NK-92 (cell line): ENCODE measurements around the gene KMT2D.
"Not testable (repeated sequence)": the region's sequence is repeated elsewhere in the genome, so short reads cannot be mapped to it uniquely, and the experiment has no call there.

Experiments used
- DNase-seq: peaks from one replicate; lab custom pipeline; 2025; ENCODE audit not compliant: unreplicated experiment; lab: John Stamatoyannopoulos, UW

KMT2D gene

DNA sequence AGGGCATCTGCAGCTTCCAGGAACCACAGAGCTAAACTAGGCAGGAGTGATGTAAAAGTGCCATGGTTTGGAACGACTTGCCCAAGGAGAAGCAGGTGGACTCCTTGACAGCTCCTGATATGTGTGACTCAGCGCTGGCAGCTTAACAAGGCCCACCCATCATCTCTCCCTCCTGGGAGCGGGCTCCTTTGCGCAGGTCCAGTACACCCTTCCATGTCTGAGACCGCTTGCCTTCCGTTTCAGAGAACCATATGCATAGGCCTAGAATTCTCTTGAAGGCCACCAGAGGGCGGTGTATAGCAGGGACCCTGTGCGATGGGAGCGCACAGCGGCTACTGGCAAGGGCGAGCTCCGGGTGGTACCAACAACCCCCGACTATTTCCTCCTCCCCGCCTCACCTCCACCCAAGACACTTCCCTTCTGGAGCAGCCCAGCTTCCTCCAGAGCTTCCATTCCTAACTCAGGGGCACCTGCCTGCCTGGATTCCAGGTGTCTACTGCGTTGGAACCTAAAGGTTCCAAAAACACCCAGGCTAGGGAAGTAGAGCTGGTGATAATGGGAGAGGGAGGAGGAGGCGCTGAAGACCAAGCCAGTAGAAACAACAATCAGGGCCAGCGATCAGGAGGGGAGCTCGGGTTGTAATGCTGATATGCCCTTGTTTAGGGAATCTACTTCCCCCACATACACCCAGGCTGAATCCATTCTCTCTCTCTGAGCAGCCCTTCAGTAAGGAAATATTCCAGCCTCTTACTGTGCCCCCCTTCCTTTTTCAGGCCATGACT, 27.7 kb upstream of the KMT2D start:
- DNase-seq = no peak

- DNase-seq = no peak
Observed at GRCh38 chr12:49086116-49086515, 25.5 kb upstream of the KMT2D start.

DNA sequence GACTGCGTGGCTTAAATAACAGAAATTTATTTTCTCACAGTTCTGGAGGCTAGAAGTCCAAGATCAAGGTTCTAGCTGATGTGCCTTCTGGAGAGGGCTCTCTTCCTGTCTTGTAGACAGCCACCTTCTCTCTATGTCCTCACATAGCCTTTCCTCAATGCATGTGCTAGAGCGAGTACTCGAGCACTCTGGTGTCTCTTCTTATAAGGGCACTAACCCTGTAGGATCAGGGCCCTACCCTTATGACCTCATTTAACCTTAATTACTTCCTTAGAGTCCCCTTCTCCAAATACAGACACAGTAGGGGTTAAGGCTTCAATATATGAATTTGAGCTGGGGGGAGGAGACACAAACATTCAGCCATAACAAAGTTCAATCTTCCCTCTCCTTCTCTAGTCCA, 23.8 kb upstream of the KMT2D start:
- DNase-seq = no peak

DNA sequence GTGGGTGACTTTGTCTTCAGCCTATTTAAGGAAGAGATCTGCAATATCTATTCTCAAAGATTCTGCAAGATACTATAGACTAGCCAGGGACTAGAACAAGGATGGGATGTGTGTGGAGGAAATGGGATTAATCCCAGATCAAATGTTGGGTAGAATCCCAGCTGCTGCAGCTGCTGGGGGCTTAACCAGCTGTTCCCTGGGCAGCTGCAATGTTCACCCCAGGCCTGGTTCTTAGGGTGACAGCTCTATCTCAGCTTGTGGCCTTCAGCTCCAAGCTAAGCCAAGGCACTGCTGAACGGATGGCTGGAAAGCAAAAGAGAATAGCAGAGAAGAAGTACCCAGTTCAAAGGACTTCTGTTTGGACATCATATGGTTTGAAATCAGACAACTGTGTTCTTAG, 19.2 kb upstream of the KMT2D start:
- DNase-seq = no peak

DNA sequence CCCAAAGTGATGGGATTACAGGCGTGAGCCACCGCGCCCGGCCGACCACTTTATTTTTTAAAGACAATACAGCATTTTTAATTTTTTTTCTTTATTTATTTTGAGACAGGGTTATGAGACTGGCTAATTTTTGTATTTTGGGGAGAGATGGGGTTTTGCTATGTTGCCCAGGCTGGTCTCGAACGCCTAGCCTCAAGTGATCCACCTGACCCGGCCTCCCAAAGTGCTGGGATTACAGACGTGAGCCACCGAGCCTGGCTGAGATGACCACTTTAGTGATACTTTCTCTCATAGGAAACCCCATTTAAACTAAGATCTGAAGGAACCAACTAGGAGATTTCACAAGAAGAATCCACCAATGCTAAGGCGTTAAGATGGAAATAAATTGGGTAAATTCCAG, 10.4 kb upstream of the KMT2D start:
- DNase-seq = no peak

DNA sequence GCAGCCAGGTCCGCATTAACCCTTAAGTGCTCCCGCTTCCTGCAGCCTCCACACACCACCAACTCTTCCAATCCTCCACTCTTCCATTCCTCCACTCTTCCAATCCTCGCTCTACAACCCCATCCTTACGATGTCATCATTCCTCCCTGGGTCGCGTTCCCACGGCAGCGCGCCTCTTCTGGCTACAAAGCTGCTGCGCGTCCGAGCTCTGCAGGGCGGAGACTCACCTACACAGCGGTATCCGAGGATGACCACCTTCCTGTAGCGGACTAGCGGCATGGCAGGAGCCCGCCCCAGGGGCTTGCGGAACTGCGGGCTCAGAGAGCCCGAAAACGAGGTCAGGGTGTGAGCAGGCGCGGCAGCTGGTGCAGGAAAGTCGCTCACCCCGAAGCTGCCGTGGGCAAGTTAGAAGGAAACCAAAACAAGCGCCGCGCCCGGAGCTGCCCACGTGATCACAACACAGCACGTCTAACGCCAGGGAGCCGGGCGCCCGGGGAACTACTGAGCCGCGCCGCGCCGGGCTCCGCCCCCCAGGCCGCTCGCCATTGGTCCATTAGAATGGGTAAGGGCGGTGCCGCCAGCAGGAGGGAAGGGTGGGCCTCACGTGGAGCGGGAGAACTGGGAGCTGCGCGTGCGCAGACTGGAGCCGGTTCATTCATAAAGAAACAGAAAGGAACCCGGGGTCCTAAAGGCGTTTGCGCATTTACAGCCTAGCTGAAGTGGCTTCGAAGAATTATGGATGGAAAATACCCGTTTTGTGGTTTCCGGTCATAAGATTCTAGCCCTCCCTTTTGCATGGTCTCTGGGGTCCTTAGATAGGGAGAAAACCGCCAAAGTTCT, 9.1 kb upstream of the KMT2D start, which contains the start of gene RHEBL1:
TSS of gene RHEBL1 (minus strand) at position 473 of the 840 bp plus-strand sequence. CDS start at position 279, 194 bp downstream.
- DNase-seq = peak; percentile 85

DNA sequence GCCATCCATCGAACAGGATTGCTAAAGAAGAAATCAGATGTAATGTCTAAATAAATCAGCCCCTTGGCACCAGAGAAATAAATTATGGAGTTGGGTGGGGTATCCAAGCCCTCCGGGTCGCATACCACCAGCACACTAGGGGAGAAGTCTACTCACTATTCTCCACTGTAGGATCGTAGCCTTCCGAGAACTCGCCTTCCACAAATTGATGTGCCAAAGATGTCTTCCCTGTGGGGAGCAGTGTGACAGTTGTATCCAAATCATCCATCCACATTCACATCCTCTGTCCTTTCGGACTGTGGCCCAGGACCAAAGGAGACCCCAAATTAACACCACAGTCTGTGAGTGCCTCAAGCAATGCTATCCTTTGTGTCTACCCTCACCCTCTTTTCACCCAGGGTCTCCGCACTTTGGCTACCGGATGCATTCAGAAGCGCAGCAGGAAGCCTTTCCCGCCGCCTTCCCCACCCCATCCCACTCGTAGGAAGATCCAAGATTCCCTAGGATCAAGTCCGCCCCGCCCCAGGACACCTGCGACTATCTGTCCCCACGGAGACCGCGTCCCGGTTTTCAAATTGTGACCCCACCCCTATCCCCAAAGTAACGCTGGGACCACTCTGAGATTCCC, 8.4 kb upstream of the KMT2D start:
- DNase-seq = no peak

DNA sequence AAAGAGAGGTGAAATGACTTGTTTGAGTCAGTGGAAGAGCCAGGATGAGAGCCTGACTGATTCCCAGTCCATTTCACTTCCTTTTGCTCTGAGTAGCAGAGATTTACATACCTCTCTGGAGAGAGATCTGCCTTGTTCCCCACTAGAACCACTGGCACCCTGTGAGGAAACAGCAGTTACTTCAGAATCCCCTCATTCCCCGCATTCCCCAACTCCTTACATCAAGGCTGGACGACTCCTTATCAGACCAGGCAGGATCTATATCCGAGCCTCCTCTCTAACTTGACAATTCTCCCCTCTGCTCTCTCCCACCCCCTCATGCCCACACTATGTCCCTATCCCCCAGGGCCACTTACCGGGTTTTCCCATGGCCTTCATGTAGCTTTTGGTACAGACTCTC, 5.5 kb upstream of the KMT2D start:
- no peak for DNase-seq

GRCh38 chr12:49064767-49065152, 4.2 kb upstream of the KMT2D start:
- DNase-seq = no peak

GRCh38 chr12:49061916-49062315, 1.3 kb upstream of the KMT2D start:
- DNase-seq = not testable (repeated sequence)

- DNase-seq = no peak
Observed at GRCh38 chr12:49061157-49061650, 610 bp upstream of the KMT2D start.

DNA sequence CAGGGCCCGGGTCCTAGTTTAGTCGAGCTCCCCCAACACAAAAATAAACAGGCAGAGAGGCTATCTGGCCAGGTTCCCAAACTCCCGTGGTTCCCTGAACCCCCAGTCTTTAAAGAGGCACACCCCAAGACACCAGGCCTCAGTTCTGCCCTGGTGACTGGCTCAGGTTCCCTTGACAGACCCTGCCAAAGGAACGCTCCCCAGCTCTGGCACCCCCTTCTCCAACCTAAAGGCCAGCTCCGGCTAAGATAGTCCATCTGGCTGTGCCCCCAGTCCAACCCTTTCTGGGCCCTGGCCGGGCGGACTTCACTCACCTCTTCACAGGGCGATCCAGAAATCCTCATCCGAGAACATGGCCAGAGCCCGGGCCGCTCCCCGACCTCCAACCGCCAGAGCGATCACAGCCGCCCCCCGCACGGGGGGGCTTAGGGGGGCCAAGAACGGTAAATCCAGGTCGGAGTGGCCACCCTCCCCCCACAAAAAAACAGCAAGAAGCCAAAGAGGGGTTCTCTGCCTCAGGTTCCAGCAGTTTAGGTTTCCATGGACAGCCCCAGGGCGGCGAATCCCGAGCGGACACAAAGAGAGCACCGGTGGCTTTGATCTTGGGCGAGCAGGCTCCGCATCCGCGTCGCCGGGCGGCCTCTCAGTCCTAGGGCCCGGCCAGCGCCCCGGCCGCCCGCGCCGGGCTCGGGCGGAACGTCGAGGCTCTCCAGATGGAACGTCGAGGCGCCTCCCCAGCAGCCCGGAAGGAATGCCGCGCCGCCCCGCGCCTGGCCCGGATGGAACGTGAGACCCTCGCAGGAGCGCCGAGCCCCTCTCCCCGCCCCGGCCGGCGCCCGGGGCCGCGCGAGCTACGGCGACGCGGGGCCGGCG, 1.1 kb downstream of the KMT2D start:
- no peak for DNase-seq

GRCh38 chr12:49059045-49059298, 1.6 kb downstream of the KMT2D start:
- no peak for DNase-seq

- no peak for DNase-seq
Observed at GRCh38 chr12:49058366-49059044, 2.1 kb downstream of the KMT2D start.

- DNase-seq = no peak
Observed at GRCh38 chr12:49057888-49058287, 2.7 kb downstream of the KMT2D start.

DNA sequence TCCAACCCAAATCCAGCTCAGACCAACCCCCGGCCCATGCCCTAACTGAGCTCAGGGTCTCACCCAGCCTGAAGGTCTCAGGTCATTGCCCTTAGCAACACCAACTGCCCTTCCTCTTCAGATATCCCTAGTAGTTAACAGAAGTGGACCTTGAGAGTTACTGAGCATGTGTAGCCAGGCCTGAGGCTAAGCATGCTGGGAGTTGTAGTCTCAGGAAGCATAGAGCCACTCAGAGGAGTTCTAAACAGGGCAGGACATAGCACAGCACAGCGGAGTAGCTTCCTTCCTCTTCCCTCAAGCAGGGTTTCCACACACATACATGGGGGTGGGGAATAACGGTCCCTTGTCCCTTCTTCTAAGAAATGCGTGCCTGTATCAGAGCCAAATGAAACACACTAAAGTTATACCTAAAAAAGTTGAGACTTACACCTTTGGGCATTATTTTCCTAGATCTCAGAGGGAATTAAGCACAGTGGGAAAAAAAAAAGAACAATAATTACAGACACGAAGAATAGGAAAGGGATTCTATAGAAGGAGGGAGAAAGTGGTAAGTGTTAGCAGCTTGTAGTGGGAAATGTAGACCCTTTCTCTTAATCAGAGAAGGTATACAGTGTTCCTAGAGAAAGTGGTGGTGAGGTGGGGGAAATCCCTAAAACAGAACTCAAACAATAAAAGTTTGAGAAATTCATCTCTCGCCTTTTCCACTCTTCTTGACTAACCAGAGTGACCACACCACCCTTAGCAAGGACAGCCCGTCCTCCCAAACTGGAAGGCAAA, 4.4 kb downstream of the KMT2D start:
- no peak for DNase-seq

GRCh38 chr12:49055092-49055491, 5.5 kb downstream of the KMT2D start:
- no peak for DNase-seq

DNA sequence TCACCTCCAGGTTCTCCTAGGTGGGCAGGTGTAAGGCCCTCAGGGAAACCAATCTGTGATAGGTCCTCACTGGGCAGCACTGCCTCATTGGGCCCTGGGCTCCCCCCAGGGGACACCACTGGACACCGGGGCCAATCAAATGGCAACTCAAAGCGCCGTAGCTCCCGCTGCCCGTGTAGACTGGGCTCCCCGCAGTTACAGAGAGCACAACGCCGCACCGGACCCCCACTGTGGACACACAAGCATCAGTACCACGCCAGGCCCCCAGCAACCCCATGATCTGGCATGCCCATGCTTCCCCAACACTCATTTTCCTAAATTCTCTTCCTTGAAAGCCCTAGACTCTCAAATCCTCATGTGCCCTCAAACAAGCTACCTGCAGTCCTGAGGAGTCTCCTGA, 6.1 kb downstream of the KMT2D start:
- DNase-seq = no peak

GRCh38 chr12:49054096-49054495, 6.5 kb downstream of the KMT2D start:
- DNase-seq = no peak
